Measurements from ENCODE around the gene NT5C2.

NT5C2 gene

GRCh38 chr10:103042908-103043307 is 150.2 kb downstream of the NT5C2 start:
- in situ Hi-C loops (cut with MboI; ENCODE audit: low pct_unique_long_range_greater_than_20kb, low sequenced_read_pairs, unreplicated experiment), result no loop called here
- no peak for DNase-seq (ENCODE audit: low spot score)
- TF ChIP-seq CTCF (IDR thresholded peaks at IDR 0.05; ENCODE audit: extremely low read depth, insufficient read depth, missing control alignments), result no peak

- in situ Hi-C loops (cut with MboI; ENCODE audit: low pct_unique_long_range_greater_than_20kb, low sequenced_read_pairs, unreplicated experiment), result no loop called here
- no peak for TF ChIP-seq CTCF (IDR thresholded peaks at IDR 0.05; ENCODE audit: extremely low read depth, insufficient read depth, missing control alignments)
- DNase-seq (ENCODE audit: low spot score), result no peak
These were observed 150.9 kb downstream of the NT5C2 start for GRCh38 chr10:103042129-103042528.

GRCh38 chr10:103041391-103041790 is 151.7 kb downstream of the NT5C2 start:
- DNase-seq (ENCODE audit: low spot score), result no peak
- in situ Hi-C loops (cut with MboI; ENCODE audit: low pct_unique_long_range_greater_than_20kb, low sequenced_read_pairs, unreplicated experiment), result no loop called here
- no peak for TF ChIP-seq CTCF (IDR thresholded peaks at IDR 0.05; ENCODE audit: extremely low read depth, insufficient read depth, missing control alignments)

- TF ChIP-seq CTCF (IDR thresholded peaks at IDR 0.05; ENCODE audit: extremely low read depth, insufficient read depth, missing control alignments), result no peak
- no peak for DNase-seq (ENCODE audit: low spot score)
- in situ Hi-C loops (cut with MboI; ENCODE audit: low pct_unique_long_range_greater_than_20kb, low sequenced_read_pairs, unreplicated experiment), result no loop called here
These were observed 152.7 kb downstream of the NT5C2 start for GRCh38 chr10:103040418-103040817.

- DNase-seq (ENCODE audit: low spot score), result no peak
- in situ Hi-C loops (cut with MboI; ENCODE audit: low pct_unique_long_range_greater_than_20kb, low sequenced_read_pairs, unreplicated experiment), result no loop called here
These were observed 154.5 kb downstream of the NT5C2 start for GRCh38 chr10:103038570-103038969.

More at GRCh38 chr10:103038570-103038969, 154.5 kb downstream of the NT5C2 start:
- TF ChIP-seq CTCF (IDR thresholded peaks at IDR 0.05; ENCODE audit: extremely low read depth, insufficient read depth, missing control alignments), result no peak

Measured in GM13977 (cell line).